Nephron (organoid): Measurements from ENCODE around the gene VTI1A.
"Not testable (repeated sequence)": the region's sequence is repeated elsewhere in the genome, so short reads cannot be mapped to it uniquely, and the experiment has no call there.

ENCODE experiments used
- H3K27ac Mint-ChIP-seq, 3 experiments: 2 replicates each; pipeline ENCODE4 v1.8.0; 2020; ENCODE audit warnings: mixed read lengths in 3 of 3, mild to moderate bottlenecking in 2 of 3, moderate library complexity in 1 of 3
- H3K27me3 Mint-ChIP-seq: 2 replicates; pipeline ENCODE4 v1.8.0; 2021; ENCODE audit warnings: low read depth, mild to moderate bottlenecking, moderate library complexity, mixed read lengths
- H3K36me3 Mint-ChIP-seq: 2 replicates; pipeline ENCODE4 v1.8.0; 2020; ENCODE audit warnings: low read depth, mixed read lengths
- H3K4me1 Mint-ChIP-seq: 2 replicates; pipeline ENCODE4 v1.8.0; 2020; ENCODE audit warnings: mixed read lengths
- H3K4me3 Mint-ChIP-seq, 3 experiments: 2 replicates each; pipeline ENCODE4 v1.8.0; 2020; ENCODE audit warnings: mild to moderate bottlenecking in 3 of 3, mixed read lengths in 3 of 3, moderate library complexity in 2 of 3
- H3K9me3 Mint-ChIP-seq: 2 replicates; pipeline ENCODE4 v1.8.0; 2020; ENCODE audit warnings: mixed read lengths
- CTCF ChIP-seq, 3 experiments: fragments of 200-600 bp; sonication (generic); IDR thresholded peaks; one replicate each; pipeline ENCODE4 v1.5.0; 2021; ENCODE audit warnings: antibody characterized with exemption in 3 of 3; ENCODE audit not compliant: unreplicated experiment in 3 of 3

Gene VTI1A

GRCh38 chr10:112487964-112488363 lies 40.9 kb downstream of the VTI1A start:
- TF ChIP-seq CTCF (IDR thresholded peaks at IDR 0.05; ENCODE audit: unreplicated experiment in 3 of 3): no peak
- no peak overlapping the region for H3K27ac Mint-ChIP-seq
- H3K4me1 Mint-ChIP-seq: peaks cover 12% of the 10 kb centered on the region
- no peak overlapping the region for H3K4me3 Mint-ChIP-seq
- no peaks in the 10 kb centered on the region for H3K36me3 Mint-ChIP-seq
- H3K9me3 Mint-ChIP-seq: no peaks in the 10 kb centered on the region
- H3K27me3 Mint-ChIP-seq: no peaks in the 10 kb centered on the region

- Mint-ChIP-seq H3K36me3 (no peaks in the 10 kb centered on the region), H3K27me3 (no peaks in the 10 kb centered on the region), H3K27ac (no peak overlapping the region), H3K9me3 (no peaks in the 10 kb centered on the region), H3K4me1 (peaks cover 12% of the 10 kb centered on the region), H3K4me3 (no peak overlapping the region)
- TF ChIP-seq CTCF (IDR thresholded peaks at IDR 0.05; ENCODE audit: unreplicated experiment in 3 of 3): no peak
Measured at GRCh38 chr10:112490545-112490944, 43.5 kb downstream of the VTI1A start.

- no peak for TF ChIP-seq CTCF (IDR thresholded peaks at IDR 0.05; ENCODE audit: unreplicated experiment in 3 of 3)
- Mint-ChIP-seq H3K4me3 (no peak overlapping the region), H3K27me3 (no peaks in the 10 kb centered on the region), H3K36me3 (no peaks in the 10 kb centered on the region), H3K27ac (no peak overlapping the region), H3K4me1 (peaks cover 12% of the 10 kb centered on the region), H3K9me3 (no peaks in the 10 kb centered on the region)
Measured at GRCh38 chr10:112491144-112491543, 44.1 kb downstream of the VTI1A start.

- Mint-ChIP-seq H3K27ac (no peak overlapping the region), H3K4me3 (no peak overlapping the region), H3K27me3 (no peaks in the 10 kb centered on the region), H3K4me1 (peaks cover 12% of the 10 kb centered on the region), H3K9me3 (no peaks in the 10 kb centered on the region), H3K36me3 (no peaks in the 10 kb centered on the region)
- TF ChIP-seq CTCF (IDR thresholded peaks at IDR 0.05; ENCODE audit: unreplicated experiment in 3 of 3): no peak
Measured at GRCh38 chr10:112492736-112493135, 45.7 kb downstream of the VTI1A start.

GRCh38 chr10:112497347-112497950 lies 50.4 kb downstream of the VTI1A start:
- Mint-ChIP-seq H3K4me3 (no peak overlapping the region), H3K27me3 (no peaks in the 10 kb centered on the region), H3K36me3 (peaks cover 10% of the 10 kb centered on the region), H3K4me1 (peaks cover 5% of the 10 kb centered on the region), H3K27ac (no peak overlapping the region), H3K9me3 (no peaks in the 10 kb centered on the region)
- TF ChIP-seq CTCF (IDR thresholded peaks at IDR 0.05; ENCODE audit: unreplicated experiment in 3 of 3): no peak

GRCh38 chr10:112498806-112499205 lies 51.8 kb downstream of the VTI1A start:
- TF ChIP-seq CTCF (IDR thresholded peaks at IDR 0.05; ENCODE audit: unreplicated experiment in 3 of 3): no peak
- Mint-ChIP-seq H3K27ac (no peak overlapping the region), H3K4me3 (no peak overlapping the region), H3K27me3 (no peaks in the 10 kb centered on the region), H3K36me3 (peaks cover 10% of the 10 kb centered on the region), H3K4me1 (peaks cover 5% of the 10 kb centered on the region), H3K9me3 (no peaks in the 10 kb centered on the region)

GRCh38 chr10:112499985-112500384 lies 53.0 kb downstream of the VTI1A start:
- not testable (repeated sequence) for H3K4me1 Mint-ChIP-seq, H3K27me3 Mint-ChIP-seq, H3K4me3 Mint-ChIP-seq, H3K27ac Mint-ChIP-seq, H3K9me3 Mint-ChIP-seq, H3K36me3 Mint-ChIP-seq
